Gastrocnemius medialis (tissue), 4 donors: ENCODE data around the gene CHRNB4.

Experiments used
- POLR2A ChIP-seq, 2 donors: fragments of 450-650 bp; IDR thresholded peaks; one replicate each; pipeline ENCODE4 v1.6.1; 2017; ENCODE audit warnings: antibody characterized with exemption in 2 of 2, mild to moderate bottlenecking in 2 of 2, moderate library complexity in 2 of 2
- TF ChIP-seq, protein P1 (sequence below), 5 experiments: fragments of 450-650 bp in 3 of 5; fragments of 200-600 bp in 2 of 5; sonication (generic) in 2 of 5; IDR thresholded peaks in 4 of 5; conservative IDR thresholded peaks in 1 of 5; 1 replicate in 4 of 5; 2 replicates in 1 of 5; pipeline ENCODE4 v1.5.1; 2016 to 2019; ENCODE audit warnings: antibody characterized with exemption in 5 of 5, mild to moderate bottlenecking in 3 of 5, moderate library complexity in 3 of 5

DNA sequence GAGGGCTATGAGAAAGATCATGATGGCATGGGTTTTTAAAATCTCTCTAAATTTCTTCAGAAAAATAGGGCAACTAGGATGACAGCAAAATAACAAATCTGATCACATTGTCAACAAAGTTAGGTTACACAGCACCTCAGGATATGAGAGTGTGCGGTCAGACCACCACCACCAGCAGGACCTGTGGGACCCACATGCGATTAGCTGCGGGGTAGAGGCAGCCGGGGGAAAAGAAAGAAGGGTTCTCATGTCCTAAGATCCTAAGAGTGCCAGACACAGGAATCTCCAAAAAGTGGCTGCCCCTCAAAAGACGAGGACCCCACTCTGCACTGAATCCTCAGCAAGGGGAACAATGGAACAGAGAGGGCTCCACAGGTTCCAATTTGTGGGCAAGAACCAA is 35.8 kb downstream of the CHRNB4 start:
- TF ChIP-seq, protein P1, sequence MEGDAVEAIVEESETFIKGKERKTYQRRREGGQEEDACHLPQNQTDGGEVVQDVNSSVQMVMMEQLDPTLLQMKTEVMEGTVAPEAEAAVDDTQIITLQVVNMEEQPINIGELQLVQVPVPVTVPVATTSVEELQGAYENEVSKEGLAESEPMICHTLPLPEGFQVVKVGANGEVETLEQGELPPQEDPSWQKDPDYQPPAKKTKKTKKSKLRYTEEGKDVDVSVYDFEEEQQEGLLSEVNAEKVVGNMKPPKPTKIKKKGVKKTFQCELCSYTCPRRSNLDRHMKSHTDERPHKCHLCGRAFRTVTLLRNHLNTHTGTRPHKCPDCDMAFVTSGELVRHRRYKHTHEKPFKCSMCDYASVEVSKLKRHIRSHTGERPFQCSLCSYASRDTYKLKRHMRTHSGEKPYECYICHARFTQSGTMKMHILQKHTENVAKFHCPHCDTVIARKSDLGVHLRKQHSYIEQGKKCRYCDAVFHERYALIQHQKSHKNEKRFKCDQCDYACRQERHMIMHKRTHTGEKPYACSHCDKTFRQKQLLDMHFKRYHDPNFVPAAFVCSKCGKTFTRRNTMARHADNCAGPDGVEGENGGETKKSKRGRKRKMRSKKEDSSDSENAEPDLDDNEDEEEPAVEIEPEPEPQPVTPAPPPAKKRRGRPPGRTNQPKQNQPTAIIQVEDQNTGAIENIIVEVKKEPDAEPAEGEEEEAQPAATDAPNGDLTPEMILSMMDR (IDR thresholded peaks at IDR 0.05 in 4 of 5, conservative IDR thresholded peaks at IDR 0.05 in 1 of 5) = no peak
- no peak for TF ChIP-seq POLR2A (IDR thresholded peaks at IDR 0.05)
